Osteoblast (primary cell): Measurements from ENCODE around the gene SCYGR1. TPM values are rescaled to one million over a fixed set of nuclear protein-coding genes. Genes with fewer than 3 reads are reported as not detected.

ENCODE experiments used
- DNase-seq: peaks from one replicate; pipeline ENCODE4 v3.0.0; 2011; ENCODE audit warnings: low spot score, mixed read lengths; ENCODE audit not compliant: insufficient read length; ENCODE audit errors: missing footprints
- H2AFZ ChIP-seq: 2 replicates; pipeline ENCODE4 v1.6.0; 2011; ENCODE audit warnings: mild to moderate bottlenecking, low read length
- H3K27ac ChIP-seq: 2 replicates; pipeline ENCODE4 v1.5.1; 2011; ENCODE audit warnings: mild to moderate bottlenecking, low read depth, low read length, moderate library complexity
- H3K27me3 ChIP-seq: 2 replicates; pipeline ENCODE4 v1.6.0; 2012; ENCODE audit warnings: mild to moderate bottlenecking, control low read depth, inconsistent platforms, low read length, moderate library complexity; ENCODE audit not compliant: insufficient read depth
- H3K36me3 ChIP-seq: 2 replicates; pipeline ENCODE4 v1.5.1; 2011; ENCODE audit warnings: mild to moderate bottlenecking, low read length, control low read depth, moderate library complexity; ENCODE audit not compliant: insufficient read depth
- H3K4me1 ChIP-seq: 2 replicates; pipeline ENCODE4 v1.5.1; 2011; ENCODE audit warnings: mild to moderate bottlenecking, low read length, control low read depth, moderate library complexity; ENCODE audit not compliant: insufficient read depth
- H3K4me2 ChIP-seq: 2 replicates; pipeline ENCODE4 v1.6.0; 2011; ENCODE audit warnings: mild to moderate bottlenecking, low read length; ENCODE audit not compliant: insufficient read depth
- H3K4me3 ChIP-seq: fragments of 200-600 bp; sonication (generic); 3 replicates; pipeline ENCODE4 v1.5.1; 2012; ENCODE audit warnings: mild to moderate bottlenecking, low read length, inconsistent platforms; ENCODE audit not compliant: insufficient read depth
- H3K79me2 ChIP-seq: 2 replicates; pipeline ENCODE4 v1.6.0; 2012; ENCODE audit warnings: mild to moderate bottlenecking, low read length, control low read depth, inconsistent platforms; ENCODE audit not compliant: insufficient read depth
- H3K9me3 ChIP-seq: 2 replicates; pipeline ENCODE4 v1.5.1; 2011; ENCODE audit warnings: low read depth, low read length, control low read depth
- H4K20me1 ChIP-seq: 2 replicates; pipeline ENCODE4 v1.6.0; 2012; ENCODE audit warnings: mild to moderate bottlenecking, low read length, control low read depth; ENCODE audit not compliant: insufficient read depth
- total RNA-seq: library from RNA; depleted of rRNA; stranded (reverse); fragments of >200 nt; gene quantifications from 2 replicates; pipeline ENCODE4 v1.2.3, GENCODE V29; 2012
- TF ChIP-seq, protein P1 (sequence below): IDR thresholded peaks from 2 replicates; pipeline ENCODE4 v1.5.1; 2011; ENCODE audit warnings: mild to moderate bottlenecking, low read depth, low read length, moderate library complexity; ENCODE audit errors: extremely low read depth

Gene SCYGR1
- total RNA-seq, 1 donor, result not detected

DNA sequence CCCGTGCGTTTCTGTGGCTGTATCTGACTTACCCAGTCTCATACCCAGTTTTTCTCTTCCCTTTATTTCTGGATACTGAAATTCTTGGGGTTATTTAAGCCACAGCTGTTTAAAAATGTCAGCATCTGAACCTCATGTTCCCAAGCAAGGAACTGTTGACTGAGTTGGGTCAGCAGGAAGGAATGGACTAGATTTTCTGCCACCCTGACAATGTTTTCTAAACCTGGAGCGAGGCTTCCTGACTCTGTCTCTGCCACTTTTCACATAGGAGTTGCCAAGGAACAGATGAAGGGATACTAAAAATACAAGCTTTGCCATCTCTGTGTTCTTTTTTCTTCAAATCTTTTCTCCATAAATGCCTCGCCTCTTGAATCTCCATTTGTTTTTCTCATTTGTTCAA is 29.0 kb upstream of the SCYGR1 start:
- no peak overlapping the region for H3K27ac ChIP-seq
- H3K79me2 ChIP-seq, result no peaks in the 10 kb centered on the region
- no peaks in the 10 kb centered on the region for H3K9me3 ChIP-seq
- H2AFZ ChIP-seq, result no peak overlapping the region
- no peak overlapping the region for H3K4me3 ChIP-seq
- TF ChIP-seq, protein P1, sequence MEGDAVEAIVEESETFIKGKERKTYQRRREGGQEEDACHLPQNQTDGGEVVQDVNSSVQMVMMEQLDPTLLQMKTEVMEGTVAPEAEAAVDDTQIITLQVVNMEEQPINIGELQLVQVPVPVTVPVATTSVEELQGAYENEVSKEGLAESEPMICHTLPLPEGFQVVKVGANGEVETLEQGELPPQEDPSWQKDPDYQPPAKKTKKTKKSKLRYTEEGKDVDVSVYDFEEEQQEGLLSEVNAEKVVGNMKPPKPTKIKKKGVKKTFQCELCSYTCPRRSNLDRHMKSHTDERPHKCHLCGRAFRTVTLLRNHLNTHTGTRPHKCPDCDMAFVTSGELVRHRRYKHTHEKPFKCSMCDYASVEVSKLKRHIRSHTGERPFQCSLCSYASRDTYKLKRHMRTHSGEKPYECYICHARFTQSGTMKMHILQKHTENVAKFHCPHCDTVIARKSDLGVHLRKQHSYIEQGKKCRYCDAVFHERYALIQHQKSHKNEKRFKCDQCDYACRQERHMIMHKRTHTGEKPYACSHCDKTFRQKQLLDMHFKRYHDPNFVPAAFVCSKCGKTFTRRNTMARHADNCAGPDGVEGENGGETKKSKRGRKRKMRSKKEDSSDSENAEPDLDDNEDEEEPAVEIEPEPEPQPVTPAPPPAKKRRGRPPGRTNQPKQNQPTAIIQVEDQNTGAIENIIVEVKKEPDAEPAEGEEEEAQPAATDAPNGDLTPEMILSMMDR, result no peak
- peaks cover 24% of the 10 kb centered on the region for H3K4me1 ChIP-seq
- no peaks in the 10 kb centered on the region for H3K36me3 ChIP-seq
- DNase-seq, result no peak
- H3K27me3 ChIP-seq, result no peaks in the 10 kb centered on the region
- H3K4me2 ChIP-seq, result no peak overlapping the region
- no peaks in the 10 kb centered on the region for H4K20me1 ChIP-seq

DNA sequence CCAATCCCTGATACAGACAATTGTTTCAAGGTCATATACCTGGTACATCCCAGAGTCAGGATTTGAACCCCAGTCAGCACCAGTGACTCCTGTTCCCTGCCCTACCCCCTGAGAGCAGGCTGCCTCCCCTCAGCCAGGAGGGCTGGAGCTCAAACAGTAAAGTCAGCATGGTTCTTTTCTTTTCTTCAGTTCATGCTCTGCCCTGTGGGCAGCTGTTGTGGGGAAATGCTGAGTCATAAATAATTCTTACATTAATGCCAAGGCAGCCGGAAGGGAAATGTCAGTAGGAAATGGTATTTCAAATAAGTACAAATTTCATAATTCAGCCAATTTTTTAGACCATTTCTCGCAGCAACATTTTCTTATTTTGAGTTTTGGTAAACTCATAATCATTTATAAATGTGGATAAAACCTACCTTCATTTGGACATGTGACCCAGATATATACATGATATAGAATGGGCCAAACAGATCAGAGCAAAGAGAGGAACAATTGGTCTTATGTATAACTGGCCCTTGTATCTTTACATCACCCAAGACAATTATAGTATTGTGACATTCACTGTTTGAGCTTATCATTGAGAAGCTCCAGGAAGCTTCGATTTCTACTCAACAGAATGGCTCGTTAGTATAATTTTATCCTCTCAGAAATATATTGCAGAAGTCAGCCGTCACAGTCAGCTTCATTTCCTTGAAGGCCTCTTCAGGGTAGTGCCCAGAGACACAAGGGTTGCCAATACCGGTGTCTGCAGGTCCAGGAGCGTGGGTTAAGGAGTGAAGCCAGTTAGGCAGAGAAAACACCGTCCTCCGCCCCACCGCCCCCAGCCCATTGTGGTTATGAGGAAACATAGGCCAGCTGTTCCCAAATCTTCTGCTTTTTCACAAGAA is 28.0 kb upstream of the SCYGR1 start:
- Histone ChIP-seq H3K4me2 (no peak overlapping the region), H3K79me2 (no peaks in the 10 kb centered on the region), H3K4me3 (no peak overlapping the region), H2AFZ (no peak overlapping the region), H3K36me3 (no peaks in the 10 kb centered on the region), H4K20me1 (no peaks in the 10 kb centered on the region), H3K4me1 (peaks cover 33% of the 10 kb centered on the region), H3K9me3 (no peaks in the 10 kb centered on the region), H3K27me3 (no peaks in the 10 kb centered on the region), H3K27ac (peak overlapping the region; percentile 6)
- DNase-seq, result peak; percentile 64
- TF ChIP-seq, protein P1, result no peak

DNA sequence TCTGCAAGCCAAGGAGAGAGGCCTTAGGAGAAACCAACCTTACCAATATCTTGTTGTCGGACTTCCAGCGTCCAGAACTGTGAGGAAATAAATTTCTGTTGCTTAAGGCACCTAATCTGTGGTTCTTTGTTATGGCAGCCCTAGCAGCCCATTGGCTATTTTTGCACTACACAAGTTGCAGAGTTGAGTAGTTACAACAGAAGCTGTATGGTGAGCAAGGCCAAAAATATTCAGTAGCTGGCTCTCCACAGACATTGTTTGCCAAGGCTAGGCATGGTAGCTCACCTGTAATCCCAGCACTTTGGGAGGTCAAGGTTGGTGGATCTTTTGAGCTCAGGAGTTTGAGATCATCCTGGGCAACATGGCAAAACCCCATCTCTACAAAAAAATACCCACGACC is 27.1 kb upstream of the SCYGR1 start:
- Histone ChIP-seq H3K79me2 (no peaks in the 10 kb centered on the region), H3K4me1 (peaks cover 34% of the 10 kb centered on the region), H4K20me1 (no peaks in the 10 kb centered on the region), H2AFZ (no peak overlapping the region), H3K4me2 (no peak overlapping the region), H3K27ac (peak overlapping the region; percentile 27), H3K36me3 (no peaks in the 10 kb centered on the region), H3K27me3 (no peaks in the 10 kb centered on the region), H3K4me3 (no peak overlapping the region), H3K9me3 (no peaks in the 10 kb centered on the region)
- no peak for DNase-seq
- TF ChIP-seq, protein P1, result no peak

DNA sequence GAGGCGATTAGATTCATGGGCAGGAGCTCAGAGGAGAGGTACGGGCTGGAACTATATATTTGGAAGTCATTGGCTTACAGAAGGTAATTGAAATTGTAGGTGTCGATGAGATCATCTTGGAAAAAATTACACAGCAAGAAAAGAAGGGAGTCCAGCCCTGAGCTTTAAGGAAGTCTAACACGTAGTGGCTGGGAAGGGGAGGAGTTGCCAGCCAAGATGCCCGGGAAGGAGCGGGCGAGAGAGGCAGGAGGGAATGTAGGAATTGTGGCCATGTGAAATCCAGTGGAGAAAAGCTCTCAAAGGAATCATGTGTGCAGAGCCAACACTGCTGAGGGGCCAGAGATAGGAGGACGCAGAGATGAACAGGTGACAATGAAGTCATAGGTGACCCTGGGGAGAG is 25.6 kb upstream of the SCYGR1 start:
- no peak overlapping the region for H3K4me2 ChIP-seq
- H4K20me1 ChIP-seq, result no peaks in the 10 kb centered on the region
- no peaks in the 10 kb centered on the region for H3K9me3 ChIP-seq
- H3K4me3 ChIP-seq, result no peak overlapping the region
- H3K36me3 ChIP-seq, result no peaks in the 10 kb centered on the region
- no peaks in the 10 kb centered on the region for H3K79me2 ChIP-seq
- peaks cover 34% of the 10 kb centered on the region for H3K4me1 ChIP-seq
- no peak overlapping the region for H3K27ac ChIP-seq
- DNase-seq, result no peak
- TF ChIP-seq, protein P1, result no peak
- H2AFZ ChIP-seq, result no peak overlapping the region
- H3K27me3 ChIP-seq, result no peaks in the 10 kb centered on the region
